ENCODE data around the gene MKS1.

DNA sequence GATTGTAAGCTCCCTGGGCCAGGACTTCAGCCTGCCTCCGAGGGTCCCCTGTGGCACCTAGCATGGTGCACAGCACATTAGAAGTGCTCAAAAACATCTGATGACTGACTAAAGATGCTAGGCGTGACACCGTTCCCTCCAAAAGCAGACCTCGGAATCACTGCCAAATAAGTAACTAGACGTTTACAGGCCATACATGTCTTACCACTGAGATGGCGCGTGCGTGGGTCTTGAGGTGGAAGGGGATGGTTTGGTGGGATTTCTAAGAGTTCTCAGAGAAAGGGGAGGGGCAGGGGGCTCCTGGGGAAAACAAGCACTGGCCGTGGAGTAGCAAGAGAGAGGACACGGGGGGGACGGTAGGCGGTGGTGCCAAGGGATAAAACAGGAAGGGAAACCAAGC lies 49.3 kb upstream of the MKS1 start:
- TF ChIP-seq, protein P1, sequence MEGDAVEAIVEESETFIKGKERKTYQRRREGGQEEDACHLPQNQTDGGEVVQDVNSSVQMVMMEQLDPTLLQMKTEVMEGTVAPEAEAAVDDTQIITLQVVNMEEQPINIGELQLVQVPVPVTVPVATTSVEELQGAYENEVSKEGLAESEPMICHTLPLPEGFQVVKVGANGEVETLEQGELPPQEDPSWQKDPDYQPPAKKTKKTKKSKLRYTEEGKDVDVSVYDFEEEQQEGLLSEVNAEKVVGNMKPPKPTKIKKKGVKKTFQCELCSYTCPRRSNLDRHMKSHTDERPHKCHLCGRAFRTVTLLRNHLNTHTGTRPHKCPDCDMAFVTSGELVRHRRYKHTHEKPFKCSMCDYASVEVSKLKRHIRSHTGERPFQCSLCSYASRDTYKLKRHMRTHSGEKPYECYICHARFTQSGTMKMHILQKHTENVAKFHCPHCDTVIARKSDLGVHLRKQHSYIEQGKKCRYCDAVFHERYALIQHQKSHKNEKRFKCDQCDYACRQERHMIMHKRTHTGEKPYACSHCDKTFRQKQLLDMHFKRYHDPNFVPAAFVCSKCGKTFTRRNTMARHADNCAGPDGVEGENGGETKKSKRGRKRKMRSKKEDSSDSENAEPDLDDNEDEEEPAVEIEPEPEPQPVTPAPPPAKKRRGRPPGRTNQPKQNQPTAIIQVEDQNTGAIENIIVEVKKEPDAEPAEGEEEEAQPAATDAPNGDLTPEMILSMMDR (IDR thresholded peaks at IDR 0.05): no peak
- no peak for TF ChIP-seq POLR2A (IDR thresholded peaks at IDR 0.05)

Measured in adrenal gland (tissue), 5 donors.